ENCODE data around the gene FDPS. TPM values are rescaled to one million over a fixed set of nuclear protein-coding genes. Genes with fewer than 3 reads are reported as not detected.
"Not testable (repeated sequence)": the region's sequence is repeated elsewhere in the genome, so short reads cannot be mapped to it uniquely, and the experiment has no call there.

The FDPS gene
- total RNA-seq, 1 donor from 2014 or later: 265 TPM

- H3K9me3 Mint-ChIP-seq (ENCODE audit: unreplicated experiment): peaks cover 20% of the 10 kb centered on the region
- H3K36me3 Mint-ChIP-seq (ENCODE audit: unreplicated experiment): no peaks in the 10 kb centered on the region
- peaks cover 29% of the 10 kb centered on the region for H3K27me3 Mint-ChIP-seq (ENCODE audit: unreplicated experiment)
- peak overlapping the region; percentile 86 for H3K4me3 Mint-ChIP-seq (ENCODE audit: unreplicated experiment)
- peak; percentile 66 for DNase-seq
- H3K27ac Mint-ChIP-seq (ENCODE audit: unreplicated experiment): no peak overlapping the region
- peaks cover 8% of the 10 kb centered on the region for H3K4me1 Mint-ChIP-seq (ENCODE audit: low read depth, unreplicated experiment)
- TF ChIP-seq CTCF (IDR thresholded peaks at IDR 0.05; ENCODE audit: partially characterized antibody, unreplicated experiment): peak; percentile 25
Measured at GRCh38 chr1:155324717-155325602, 16.3 kb downstream of the FDPS start.

GRCh38 chr1:155325603-155325893 lies 16.9 kb downstream of the FDPS start:
- Mint-ChIP-seq H3K27me3 (ENCODE audit: unreplicated experiment) (peaks cover 24% of the 10 kb centered on the region), H3K9me3 (ENCODE audit: unreplicated experiment) (peaks cover 20% of the 10 kb centered on the region), H3K4me1 (ENCODE audit: low read depth, unreplicated experiment) (peaks cover 4% of the 10 kb centered on the region), H3K36me3 (ENCODE audit: unreplicated experiment) (no peaks in the 10 kb centered on the region), H3K27ac (ENCODE audit: unreplicated experiment) (no peak overlapping the region), H3K4me3 (ENCODE audit: unreplicated experiment) (peak overlapping the region; percentile 82)
- TF ChIP-seq CTCF (IDR thresholded peaks at IDR 0.05; ENCODE audit: partially characterized antibody, unreplicated experiment): no peak
- DNase-seq: no peak

- Mint-ChIP-seq H3K27me3 (ENCODE audit: unreplicated experiment) (peaks cover 21% of the 10 kb centered on the region), H3K4me1 (ENCODE audit: low read depth, unreplicated experiment) (peaks cover 8% of the 10 kb centered on the region), H3K4me3 (ENCODE audit: unreplicated experiment) (peak overlapping the region; percentile 82), H3K36me3 (ENCODE audit: unreplicated experiment) (no peaks in the 10 kb centered on the region), H3K27ac (ENCODE audit: unreplicated experiment) (peak overlapping the region; percentile 30), H3K9me3 (ENCODE audit: unreplicated experiment) (peaks cover 21% of the 10 kb centered on the region)
- TF ChIP-seq CTCF (IDR thresholded peaks at IDR 0.05; ENCODE audit: partially characterized antibody, unreplicated experiment): no peak
- no peak for DNase-seq
Measured at GRCh38 chr1:155326020-155326526, 17.4 kb downstream of the FDPS start.

- Mint-ChIP-seq H3K4me3 (ENCODE audit: unreplicated experiment) (no peak overlapping the region), H3K36me3 (ENCODE audit: unreplicated experiment) (no peaks in the 10 kb centered on the region), H3K9me3 (ENCODE audit: unreplicated experiment) (peaks cover 18% of the 10 kb centered on the region), H3K27ac (ENCODE audit: unreplicated experiment) (no peak overlapping the region), H3K27me3 (ENCODE audit: unreplicated experiment) (peaks cover 15% of the 10 kb centered on the region), H3K4me1 (ENCODE audit: low read depth, unreplicated experiment) (peaks cover 11% of the 10 kb centered on the region)
- no peak for TF ChIP-seq CTCF (IDR thresholded peaks at IDR 0.05; ENCODE audit: partially characterized antibody, unreplicated experiment)
- DNase-seq: no peak
Measured at GRCh38 chr1:155326631-155327037, 18.0 kb downstream of the FDPS start.

GRCh38 chr1:155327981-155328380 lies 19.3 kb downstream of the FDPS start:
- Mint-ChIP-seq H3K4me3 (ENCODE audit: unreplicated experiment) (no peak overlapping the region), H3K27me3 (ENCODE audit: unreplicated experiment) (peaks cover 8% of the 10 kb centered on the region), H3K27ac (ENCODE audit: unreplicated experiment) (no peak overlapping the region), H3K9me3 (ENCODE audit: unreplicated experiment) (peaks cover 12% of the 10 kb centered on the region), H3K4me1 (ENCODE audit: low read depth, unreplicated experiment) (peaks cover 11% of the 10 kb centered on the region), H3K36me3 (ENCODE audit: unreplicated experiment) (no peaks in the 10 kb centered on the region)
- TF ChIP-seq CTCF (IDR thresholded peaks at IDR 0.05; ENCODE audit: partially characterized antibody, unreplicated experiment): no peak
- DNase-seq: no peak

GRCh38 chr1:155328856-155329255 lies 20.2 kb downstream of the FDPS start:
- H3K27ac Mint-ChIP-seq (ENCODE audit: unreplicated experiment); H3K4me3 Mint-ChIP-seq (ENCODE audit: unreplicated experiment); H3K36me3 Mint-ChIP-seq (ENCODE audit: unreplicated experiment); DNase-seq; H3K27me3 Mint-ChIP-seq (ENCODE audit: unreplicated experiment): not testable (repeated sequence)
- peaks cover 11% of the 10 kb centered on the region for H3K4me1 Mint-ChIP-seq (ENCODE audit: low read depth, unreplicated experiment)
- H3K9me3 Mint-ChIP-seq (ENCODE audit: unreplicated experiment): peaks cover 12% of the 10 kb centered on the region
